HEK293T (cell line): ENCODE results near the gene FERMT1.

Experiments
- ARNT ChIP-seq: fragments of 450-650 bp; IDR thresholded peaks from 2 replicates; pipeline ENCODE4 v1.6.1; 2017; ENCODE audit warnings: mild to moderate bottlenecking
- BHLHE40 ChIP-seq: fragments of 450-650 bp; IDR thresholded peaks from 2 replicates; pipeline ENCODE4 v1.6.1; 2016; ENCODE audit warnings: mild to moderate bottlenecking, moderate library complexity, borderline replicate concordance
- CTBP1 ChIP-seq: fragments of 450-650 bp; IDR thresholded peaks from 2 replicates; pipeline ENCODE4 v1.6.1; 2016; ENCODE audit warnings: borderline replicate concordance
- ELF4 ChIP-seq: fragments of 450-650 bp; IDR thresholded peaks from 2 replicates; pipeline ENCODE4 v1.6.1; 2017; ENCODE audit warnings: antibody characterized with exemption
- FOXA1 ChIP-seq: fragments of 450-650 bp; IDR thresholded peaks from 2 replicates; pipeline ENCODE4 v1.6.1; 2016; ENCODE audit warnings: mild to moderate bottlenecking
- HDGF ChIP-seq: fragments of 450-650 bp; IDR thresholded peaks from 2 replicates; pipeline ENCODE4 v1.6.1; 2017; ENCODE audit warnings: antibody characterized with exemption, borderline replicate concordance
- SP1 ChIP-seq: fragments of 450-650 bp; IDR thresholded peaks from 2 replicates; pipeline ENCODE4 v1.6.1; 2017
- SUZ12 ChIP-seq: fragments of 450-650 bp; IDR thresholded peaks from 2 replicates; pipeline ENCODE4 v1.6.1; 2016; ENCODE audit warnings: mild to moderate bottlenecking

GRCh38 chr20:6108330-6108729 lies 14.5 kb downstream of the FERMT1 start:
- TF ChIP-seq SUZ12 = no peak
- no peak for TF ChIP-seq SP1
- TF ChIP-seq FOXA1 = no peak
- no peak for TF ChIP-seq ELF4
- TF ChIP-seq BHLHE40 = no peak
- no peak for TF ChIP-seq ARNT
- no peak for TF ChIP-seq CTBP1
- no peak for TF ChIP-seq HDGF
